Stimulated activated CD4-positive, alpha-beta T cell treated with anti-CD3 and anti-CD28 coated beads, Interleukin-12 subunit alpha, Interleukin-12 subunit beta, amount 100 ng/mL, for 48 hours (primary cell): ENCODE data around the gene HMOX2.

Experiments used
- DNase-seq, 3 donors: peaks; one replicate each; pipeline ENCODE4 v3.0.0-alpha.2; 2020; ENCODE audit warnings: low read depth in 2 of 3, low spot score in 1 of 3

HMOX2 gene

DNA sequence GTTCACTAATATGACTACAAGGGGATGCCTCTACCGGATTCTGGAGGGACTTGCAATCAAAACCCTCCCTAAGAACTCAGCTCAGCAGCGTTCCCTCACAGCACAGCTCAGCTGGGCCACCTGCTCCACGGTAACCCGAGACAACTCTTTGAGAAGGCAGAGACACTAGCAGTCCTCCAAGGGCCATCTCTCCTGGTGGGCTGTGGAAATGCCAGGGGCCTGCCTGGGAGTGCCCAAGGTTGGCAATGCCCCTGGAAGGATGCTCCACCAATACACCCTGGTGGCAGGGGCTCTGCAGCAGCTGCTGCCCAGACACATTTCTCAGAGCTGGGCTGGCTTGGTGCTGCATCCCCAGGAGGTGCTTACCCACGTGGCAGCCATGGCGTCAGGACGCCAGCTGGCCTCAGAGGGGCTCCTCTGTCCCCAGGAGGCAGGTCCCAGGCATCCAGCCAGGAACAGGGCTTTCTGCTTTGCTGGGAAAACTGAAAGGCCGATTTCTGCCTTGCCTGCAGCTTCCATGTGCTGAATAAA is 45.9 kb downstream of the HMOX2 start:
- no peak for DNase-seq

DNA sequence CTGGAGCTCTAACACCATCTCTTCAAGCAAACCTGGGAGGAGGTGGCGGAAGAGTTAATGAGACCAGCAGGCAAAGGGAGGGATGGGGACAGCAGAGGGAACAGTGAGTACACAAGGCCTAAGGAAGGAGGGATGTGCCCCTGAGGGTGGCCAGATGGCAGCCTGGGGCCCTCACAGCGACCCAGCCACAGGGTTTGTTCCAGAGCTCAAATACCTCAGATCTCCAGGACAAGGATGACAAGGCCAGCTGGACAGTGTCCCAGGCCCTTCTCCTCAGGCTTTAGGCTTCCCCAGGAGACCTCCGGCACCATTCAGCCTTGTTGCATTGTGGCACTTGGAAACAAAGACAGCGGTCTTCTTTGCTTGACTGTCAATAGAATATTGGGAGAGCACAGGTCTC is 47.5 kb downstream of the HMOX2 start:
- no peak for DNase-seq

DNA sequence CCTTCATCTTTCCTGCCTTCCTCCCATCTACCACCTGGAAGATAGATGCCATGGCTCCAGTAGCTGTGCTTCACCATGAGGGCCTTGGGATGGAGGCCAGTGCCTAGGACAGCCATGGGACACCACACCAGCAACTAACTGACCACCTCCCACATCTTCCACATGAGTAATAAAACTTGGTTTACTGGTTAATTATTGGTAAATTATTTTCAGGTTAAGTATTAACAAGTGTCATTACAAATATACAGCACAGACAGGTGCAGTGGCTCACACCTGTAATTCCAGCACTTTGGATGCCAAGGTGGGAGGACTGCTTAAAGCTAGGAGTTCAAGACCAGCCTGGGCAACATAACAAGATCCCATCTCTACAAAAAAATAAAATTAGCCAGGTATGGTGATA is 48.4 kb downstream of the HMOX2 start:
- no peak for DNase-seq

- no peak for DNase-seq
Measured at GRCh38 chr16:4525069-4525468, 48.9 kb downstream of the HMOX2 start.

DNA sequence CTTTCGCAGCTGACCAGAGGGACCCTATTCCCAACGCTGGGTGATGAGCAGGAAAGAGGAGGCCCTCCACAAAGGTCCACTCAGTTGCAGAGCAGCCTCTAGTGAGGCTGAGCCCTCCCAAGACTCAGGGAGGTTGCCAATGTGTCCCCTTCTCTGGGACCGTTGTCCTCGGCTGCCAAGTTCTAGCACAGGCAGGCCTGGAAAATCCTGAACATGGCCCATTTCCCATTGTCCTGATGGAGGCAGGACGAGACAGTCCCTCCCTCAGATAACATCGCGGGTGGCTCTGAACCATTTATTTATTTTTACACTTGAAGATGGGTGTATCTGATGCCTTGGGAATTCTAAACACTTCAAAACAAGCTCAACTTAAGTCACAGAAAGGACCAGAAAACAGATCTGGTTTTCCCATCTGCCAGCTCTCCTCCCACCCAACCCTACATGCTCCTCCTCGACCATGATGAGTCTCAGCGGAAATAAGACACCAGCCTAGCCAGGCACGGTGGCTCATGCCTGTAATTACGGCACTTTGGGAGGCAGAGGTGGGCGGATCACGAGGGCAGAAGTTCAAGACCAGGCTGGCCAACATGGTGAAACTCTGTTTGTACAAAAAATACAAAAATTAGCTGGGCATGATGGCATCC is 49.6 kb downstream of the HMOX2 start:
- DNase-seq: no peak

DNA sequence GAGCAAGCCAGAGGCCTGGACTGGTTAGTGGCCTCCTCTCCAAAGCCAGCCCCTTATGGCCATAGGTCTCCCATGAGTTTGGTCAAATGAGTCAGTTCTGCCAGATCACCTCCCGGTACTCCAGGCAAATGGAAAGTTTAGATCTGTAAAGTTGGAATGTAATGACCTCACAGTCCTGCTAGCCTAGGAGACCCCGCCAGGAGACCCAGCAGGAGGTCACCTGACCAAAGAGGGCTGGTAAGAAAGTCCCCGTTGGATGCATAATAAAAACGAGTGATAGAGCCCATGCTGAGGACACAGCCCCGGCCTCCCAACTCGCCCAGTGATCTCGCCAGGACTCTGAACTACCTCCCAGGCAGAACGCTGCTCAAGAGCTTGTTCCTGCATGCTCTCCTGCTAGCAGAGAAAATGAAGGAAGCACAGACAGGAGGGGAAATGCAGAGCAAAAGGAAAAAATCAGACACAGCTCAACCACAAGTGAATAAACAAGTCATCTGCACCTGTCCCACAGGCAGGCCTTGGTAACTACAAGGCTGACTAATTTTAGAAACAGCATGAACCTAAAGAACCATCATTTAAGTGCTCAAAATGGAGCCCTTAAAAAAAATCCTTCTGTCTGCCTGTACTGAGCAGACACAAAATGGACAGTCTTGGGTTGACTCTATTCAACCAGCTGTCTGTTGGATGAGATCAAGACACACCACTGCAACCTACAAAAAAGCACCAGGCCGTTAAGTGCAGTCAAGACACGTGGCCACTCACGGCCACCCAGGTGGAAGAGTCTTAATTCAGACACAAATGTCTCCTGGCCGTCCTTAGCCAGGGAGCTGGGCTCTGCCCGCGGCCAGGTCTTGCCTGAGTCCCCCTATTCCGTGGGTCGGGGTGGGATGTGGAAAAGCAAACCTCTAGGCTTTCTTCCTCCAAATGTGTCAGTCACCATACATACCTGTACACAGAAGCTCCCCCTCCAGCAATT is 53.2 kb downstream of the HMOX2 start:
- no peak for DNase-seq

DNA sequence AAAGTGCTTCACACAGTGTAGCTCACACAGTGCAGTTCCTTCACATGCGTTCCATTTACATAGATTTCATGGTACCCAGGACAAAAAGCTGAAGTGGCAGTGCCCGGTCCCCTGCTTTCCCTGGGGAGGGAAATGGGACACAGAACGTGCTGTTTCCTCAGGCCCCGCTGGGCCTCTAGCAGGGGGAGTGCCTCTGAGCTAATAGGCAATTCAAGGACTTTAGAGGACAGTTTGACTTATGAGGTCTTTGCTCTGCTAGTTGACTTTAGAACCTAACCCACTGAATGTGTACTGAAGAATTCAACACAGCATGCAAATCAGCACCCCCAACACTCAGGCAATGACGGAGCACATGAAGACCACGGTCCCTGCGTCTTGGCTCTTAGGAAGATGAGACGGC is 55.6 kb downstream of the HMOX2 start:
- DNase-seq: no peak

GRCh38 chr16:4532238-4532637 is 56.0 kb downstream of the HMOX2 start:
- DNase-seq: no peak

DNA sequence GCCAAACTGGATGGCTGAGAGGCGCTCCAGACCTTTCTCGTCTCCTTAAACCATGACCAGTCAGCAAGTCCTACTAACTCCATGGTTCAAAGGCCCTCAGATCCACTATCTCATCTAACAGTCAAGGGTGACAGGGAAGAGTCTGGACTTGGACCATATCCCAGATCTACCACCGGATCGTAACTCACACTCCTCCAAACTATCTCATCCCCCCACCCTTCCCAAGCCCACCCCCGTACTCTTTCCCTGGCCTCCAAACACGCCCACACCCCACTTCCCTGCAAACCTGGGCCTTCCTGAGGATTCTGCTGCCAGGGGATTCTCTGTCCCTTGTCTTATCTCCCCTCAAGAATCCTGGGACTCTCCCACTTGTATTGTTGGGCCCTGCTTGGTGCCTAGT is 57.3 kb downstream of the HMOX2 start:
- no peak for DNase-seq

GRCh38 chr16:4534151-4534790 is 58.1 kb downstream of the HMOX2 start:
- no peak for DNase-seq

- DNase-seq: peak; percentile 28 to 41 (median 40)
Measured at GRCh38 chr16:4535627-4536108, 59.5 kb downstream of the HMOX2 start.

GRCh38 chr16:4536391-4537106 is 60.4 kb downstream of the HMOX2 start:
- no peak for DNase-seq

DNA sequence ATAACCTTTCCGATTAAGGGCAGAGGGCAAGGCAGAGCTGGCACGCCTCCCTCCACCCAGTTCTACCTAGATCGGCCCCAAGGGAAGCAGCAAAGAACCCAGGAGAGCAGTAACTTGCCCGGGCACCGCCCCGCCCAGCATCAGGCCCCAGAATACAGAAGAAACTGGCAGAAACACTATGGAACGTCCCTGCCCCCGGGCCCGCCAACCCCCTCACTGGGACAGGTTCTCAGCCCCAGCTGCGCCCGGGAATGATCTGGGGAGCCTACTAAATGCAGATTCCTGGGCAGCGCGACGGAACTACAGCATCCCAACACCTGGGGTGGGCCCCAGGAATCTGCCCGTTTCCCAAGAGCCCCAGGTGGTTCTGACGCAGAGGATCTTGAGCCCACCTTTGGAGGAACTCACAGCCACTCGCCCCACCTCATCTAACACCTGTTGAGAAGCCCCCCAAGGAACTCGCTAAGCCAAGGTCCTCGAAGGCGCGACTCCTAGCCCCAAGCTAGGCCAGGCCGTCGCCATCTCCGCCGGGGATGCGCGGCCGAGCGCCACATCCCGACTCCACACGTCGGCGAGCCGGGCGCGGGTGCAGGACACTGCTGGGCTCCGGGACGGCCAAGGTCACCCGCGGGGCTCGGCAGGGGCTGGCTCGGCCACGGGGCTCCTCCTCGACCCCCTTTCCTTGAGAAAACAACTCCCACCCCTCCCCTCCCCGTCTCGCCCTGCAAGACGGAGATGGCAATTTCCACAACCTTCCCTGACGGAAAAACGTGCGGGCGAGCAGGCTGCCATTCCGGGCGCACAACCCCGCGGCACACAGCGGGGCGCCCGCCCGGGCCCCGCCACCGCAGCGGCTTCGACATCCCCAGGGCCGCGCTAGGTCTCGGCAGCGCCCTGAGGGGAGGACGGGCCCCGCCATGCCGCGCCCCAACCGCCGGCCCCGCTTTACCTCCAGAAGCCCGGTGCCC is 61.5 kb downstream of the HMOX2 start:
- DNase-seq: no peak

- peak; percentile 95 to 99 (median 96) for DNase-seq
Measured at GRCh38 chr16:4538350-4539235, 62.4 kb downstream of the HMOX2 start, which contains the start of gene CDIP1. TSS of gene CDIP1 (minus strand) at chr16:4538773. CDS start at chr16:4514130, 24,643 bp downstream.

DNA sequence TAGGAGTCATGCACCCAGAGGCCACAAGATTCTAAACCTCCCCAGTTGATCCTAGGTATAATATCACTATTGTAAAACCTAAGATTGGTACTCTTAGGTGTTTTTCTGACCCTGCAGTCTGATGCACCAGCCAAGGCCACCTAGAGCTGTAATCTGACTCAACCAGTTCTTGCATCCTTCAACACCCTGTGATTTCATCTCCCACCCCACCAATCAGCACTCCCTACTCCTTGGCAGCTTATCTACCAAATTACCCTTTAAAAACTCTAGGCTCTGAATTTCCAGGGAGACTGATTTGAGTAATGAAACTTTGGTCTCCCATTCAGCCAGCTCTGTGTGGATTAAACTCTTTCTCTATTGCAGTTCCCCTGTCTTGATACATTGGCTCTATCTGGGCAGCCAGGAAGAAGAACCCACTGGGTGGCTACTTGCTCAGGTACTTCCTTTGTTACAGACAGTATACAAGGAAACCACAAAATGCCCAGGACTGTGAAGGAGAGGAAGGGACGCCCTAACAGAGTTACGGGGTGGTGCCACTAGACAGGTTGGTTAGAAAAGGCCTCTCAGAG is 63.6 kb downstream of the HMOX2 start:
- no peak for DNase-seq

DNA sequence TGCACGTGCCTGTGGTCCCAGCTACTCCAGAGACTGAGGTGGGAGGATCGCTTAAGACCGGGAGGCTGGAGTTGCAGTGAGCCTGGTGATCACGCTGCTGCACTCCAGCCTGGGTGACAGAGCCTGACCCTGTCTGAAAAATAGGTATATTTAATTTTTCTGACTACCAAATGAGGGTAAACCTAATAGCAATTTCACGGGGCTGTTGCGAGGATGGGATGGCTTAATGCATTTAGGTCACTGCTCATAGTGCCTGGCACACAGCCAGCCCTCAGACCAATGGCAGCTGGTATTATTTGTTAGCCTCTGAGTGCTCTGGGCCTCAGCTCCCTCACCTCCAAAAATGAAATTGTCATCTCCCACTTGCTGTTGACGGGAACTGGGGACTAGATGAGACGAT is 68.3 kb downstream of the HMOX2 start:
- no peak for DNase-seq

DNA sequence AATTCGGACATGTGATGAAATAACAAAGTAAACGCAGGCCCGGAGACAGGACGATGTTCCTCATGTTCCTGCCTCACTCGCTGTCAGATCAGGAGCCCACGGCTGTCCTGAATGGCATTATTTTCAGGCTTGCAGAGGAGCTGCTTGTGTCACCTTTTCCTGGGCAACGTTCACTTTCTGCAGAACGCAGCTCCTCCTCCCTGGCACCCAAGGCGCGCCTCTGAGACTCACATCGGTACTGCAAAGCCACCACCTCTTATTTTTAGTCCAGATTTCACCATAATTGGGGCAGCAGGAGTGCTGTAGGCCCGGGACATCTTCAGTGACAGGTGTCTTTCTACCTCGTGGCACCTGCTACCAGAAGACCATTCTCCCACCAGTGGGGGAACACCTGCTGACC is 71.9 kb downstream of the HMOX2 start:
- no peak for DNase-seq

GRCh38 chr16:4550591-4550990 is 74.4 kb downstream of the HMOX2 start:
- no peak for DNase-seq
